Activated CD4-positive, CD25-positive, alpha-beta regulatory T cell treated with anti-CD3 and anti-CD28 coated beads, Interleukin-2, amount 50 U/mL, for 72 hours (primary cell): ENCODE data around the gene CPEB3.
"Not testable (repeated sequence)": the region's sequence is repeated elsewhere in the genome, so short reads cannot be mapped to it uniquely, and the experiment has no call there.

ENCODE experiments used
- DNase-seq: peaks from one replicate; pipeline ENCODE4 v3.0.0; 2021

The CPEB3 gene

DNA sequence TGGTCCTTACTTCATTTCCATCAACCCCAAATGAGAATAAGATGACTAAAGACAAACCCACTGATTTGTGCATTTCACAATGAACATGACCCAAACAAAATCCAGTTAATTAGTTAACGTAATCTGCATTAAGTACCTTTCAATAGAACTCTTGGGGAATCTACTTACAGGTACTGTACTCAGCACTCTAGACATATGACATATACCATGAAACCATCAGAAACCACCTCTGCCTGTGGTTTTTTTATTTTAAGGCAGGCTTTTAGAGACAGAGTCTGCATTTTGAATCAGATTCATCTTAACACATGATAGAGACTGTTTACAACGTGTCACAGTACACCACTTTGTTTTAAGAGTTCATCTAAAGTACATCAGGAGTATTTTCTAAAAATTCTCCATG, 198.9 kb downstream of the CPEB3 start:
- DNase-seq, result no peak

DNA sequence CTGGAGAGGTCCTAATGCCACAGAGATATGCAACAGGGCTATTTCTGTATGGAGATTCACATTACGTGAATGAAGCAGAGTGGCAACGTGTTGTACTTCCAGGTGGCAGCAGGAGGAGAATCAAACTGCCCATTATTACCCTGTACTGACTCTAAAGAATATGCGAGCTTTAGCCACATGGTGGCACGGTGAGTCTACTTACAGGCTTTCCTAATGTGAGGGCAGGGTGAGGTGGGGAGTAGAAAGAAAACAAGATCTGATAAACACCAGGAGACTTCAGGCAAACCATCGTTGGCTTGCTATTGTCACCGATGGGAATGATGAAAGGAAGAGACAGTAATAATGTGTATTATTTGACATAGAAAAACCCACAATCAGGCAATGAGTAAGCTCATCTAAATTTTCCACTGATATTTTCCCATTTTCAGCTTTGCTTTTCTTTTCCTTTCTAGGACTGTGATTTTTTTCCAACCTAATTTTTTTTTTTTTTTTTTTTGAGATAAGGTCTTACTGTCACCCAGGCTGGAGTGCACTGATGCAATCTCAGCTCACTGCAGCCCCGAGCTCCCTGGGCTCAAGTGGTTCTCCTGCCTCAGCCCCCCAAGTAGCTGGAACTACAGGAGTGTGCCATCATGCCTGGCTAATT, 203.0 kb downstream of the CPEB3 start:
- peak; percentile 33 for DNase-seq

- DNase-seq, result no peak
Observed at GRCh38 chr10:92082583-92083280, 208.1 kb downstream of the CPEB3 start.

DNA sequence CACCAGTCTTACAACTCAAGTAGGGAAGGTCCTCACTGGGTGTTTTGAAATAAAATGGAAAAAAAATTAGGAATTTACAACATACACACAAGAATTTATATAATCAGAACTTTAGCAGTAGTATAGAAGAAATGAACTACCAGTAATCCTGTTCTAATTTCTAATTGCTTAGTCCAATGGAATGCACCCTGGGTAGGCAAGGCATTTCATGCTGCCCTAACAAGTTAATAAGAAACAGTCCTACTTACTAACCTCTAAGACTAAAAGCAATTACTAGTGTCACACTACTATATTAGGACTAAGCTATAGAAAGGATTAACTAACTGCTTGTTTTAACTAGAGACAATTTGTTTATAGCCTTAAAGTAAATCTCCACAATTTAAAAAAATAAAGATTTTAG, 209.2 kb downstream of the CPEB3 start:
- no peak for DNase-seq

- DNase-seq, result no peak
Observed at GRCh38 chr10:92080244-92080643, 210.6 kb downstream of the CPEB3 start.

DNA sequence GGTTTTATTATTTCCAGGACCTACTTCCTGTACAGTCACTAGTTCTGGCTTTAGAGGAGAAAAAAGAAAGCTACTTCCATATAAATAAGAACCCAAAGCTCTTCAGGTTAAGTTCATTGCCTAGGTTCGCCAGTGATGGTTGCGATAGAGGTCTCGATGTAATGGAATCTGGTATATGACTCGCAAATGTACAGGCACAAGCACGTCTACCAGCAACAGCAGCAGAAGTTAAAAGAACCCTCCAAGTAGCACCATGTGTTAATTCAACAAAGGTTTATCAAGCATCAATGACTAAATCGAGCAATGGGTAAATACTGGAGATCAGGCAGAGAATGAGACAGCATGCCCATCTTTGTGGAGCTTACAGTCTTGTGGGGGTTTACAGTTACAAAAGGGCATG, 211.9 kb downstream of the CPEB3 start:
- no peak for DNase-seq

DNA sequence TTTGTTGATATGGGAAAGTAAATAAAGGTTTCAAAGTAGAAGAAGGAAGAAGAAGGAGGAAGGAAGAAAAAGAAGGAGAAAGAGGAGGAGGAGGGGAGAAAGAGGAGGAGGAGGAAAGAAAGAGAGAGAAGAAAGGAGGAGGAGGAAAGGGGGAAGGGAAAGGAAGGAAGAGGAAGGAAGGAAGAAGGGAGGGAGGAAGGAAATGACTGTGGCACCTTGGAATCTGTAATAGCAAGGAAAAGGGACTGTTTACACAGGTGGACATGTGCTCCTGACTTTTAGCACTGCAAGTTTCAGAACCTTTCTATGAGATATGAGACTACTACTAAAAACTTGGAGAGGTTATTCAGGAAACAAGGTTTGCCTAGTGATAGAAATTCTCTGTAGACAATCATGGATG, 214.2 kb downstream of the CPEB3 start:
- no peak for DNase-seq

DNA sequence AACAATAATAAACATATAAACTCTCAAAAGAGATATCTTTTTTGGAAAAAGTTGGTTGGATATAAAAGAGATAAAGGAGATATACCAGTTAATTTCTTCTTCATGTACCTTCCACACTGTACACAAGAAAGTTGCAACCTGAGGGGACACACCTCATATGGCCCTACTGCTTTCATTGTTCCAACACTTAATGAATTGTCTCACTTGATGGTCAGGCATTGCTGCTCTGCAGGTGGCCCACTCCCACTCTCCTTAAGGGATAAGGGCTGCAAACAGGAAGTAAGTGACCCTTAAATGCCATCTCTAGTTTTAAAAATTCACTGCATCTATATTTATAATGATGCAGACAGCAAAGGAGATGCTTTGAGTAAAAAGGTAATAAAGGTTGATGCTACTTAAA, 215.0 kb downstream of the CPEB3 start:
- no peak for DNase-seq

- DNase-seq, result no peak
Observed at GRCh38 chr10:92074126-92074887, 216.6 kb downstream of the CPEB3 start.

DNA sequence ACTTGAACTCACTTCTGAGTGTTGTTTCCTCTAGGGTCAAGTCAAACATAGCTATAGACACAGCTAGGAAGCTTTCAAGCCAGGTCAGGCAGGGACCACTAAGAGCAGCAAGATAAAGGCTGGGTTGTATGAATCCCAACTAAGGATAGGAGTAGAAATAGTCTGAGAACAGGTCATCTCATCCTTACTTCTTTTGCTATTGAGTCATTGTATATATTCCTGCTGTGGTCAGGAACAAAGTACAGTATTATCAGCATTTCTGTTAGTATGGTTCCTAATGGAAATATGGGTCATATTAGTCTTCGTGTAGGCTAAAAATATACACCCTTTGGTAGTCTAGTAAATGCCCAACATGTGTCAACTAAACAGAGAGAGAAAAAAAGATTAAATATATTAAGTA, 222.0 kb downstream of the CPEB3 start:
- DNase-seq, result no peak

- no peak for DNase-seq
Observed at GRCh38 chr10:92066386-92066785, 224.5 kb downstream of the CPEB3 start.

GRCh38 chr10:92064506-92064905, 226.4 kb downstream of the CPEB3 start:
- DNase-seq, result no peak

DNA sequence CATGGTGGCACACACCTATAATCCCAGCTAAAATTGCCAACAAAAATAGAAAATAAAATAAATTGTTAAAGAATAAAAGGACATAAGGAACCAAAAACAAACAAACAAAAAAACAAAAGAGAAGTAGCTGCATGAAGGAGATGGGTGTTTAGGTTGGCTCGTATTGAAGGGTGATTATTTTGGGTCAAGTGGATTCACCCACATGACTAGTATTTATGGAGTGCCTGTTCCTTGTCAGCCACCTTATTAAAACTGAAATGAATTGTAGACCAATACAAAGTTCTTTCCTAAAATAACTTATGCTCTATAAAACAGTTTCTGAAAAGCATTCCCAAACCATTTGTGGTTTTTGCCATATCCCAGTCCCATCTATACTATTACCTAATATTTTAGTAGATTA, 228.6 kb downstream of the CPEB3 start:
- DNase-seq, result no peak

- no peak for DNase-seq
Observed at GRCh38 chr10:92054807-92055206, 236.1 kb downstream of the CPEB3 start.

GRCh38 chr10:92052741-92053140, 238.1 kb downstream of the CPEB3 start:
- no peak for DNase-seq

DNA sequence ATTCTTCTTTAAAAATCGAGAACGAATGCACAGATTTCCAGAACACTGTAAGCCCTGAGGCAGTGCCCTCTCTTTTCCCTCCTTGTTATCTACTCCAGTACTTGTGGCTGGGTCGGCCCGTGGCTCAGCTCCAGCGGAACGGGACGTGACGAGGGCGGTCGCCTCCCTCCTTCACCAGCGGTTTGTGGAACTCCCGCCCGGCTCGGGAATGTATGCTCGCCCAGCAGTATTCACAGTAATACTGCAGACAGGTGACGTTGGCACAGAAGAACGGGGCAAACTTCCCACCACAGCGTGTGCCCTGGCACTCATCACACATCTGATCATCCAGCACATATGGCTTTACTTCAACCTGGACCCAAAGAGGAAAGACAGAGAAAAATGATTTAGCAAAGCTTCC, 238.8 kb downstream of the CPEB3 start:
- no peak for DNase-seq

GRCh38 chr10:92047215-92047614, 243.7 kb downstream of the CPEB3 start:
- DNase-seq, result no peak

- DNase-seq, result no peak
Observed at GRCh38 chr10:92045641-92046106, 245.2 kb downstream of the CPEB3 start.

GRCh38 chr10:92042541-92042940, 248.3 kb downstream of the CPEB3 start:
- no peak for DNase-seq

DNA sequence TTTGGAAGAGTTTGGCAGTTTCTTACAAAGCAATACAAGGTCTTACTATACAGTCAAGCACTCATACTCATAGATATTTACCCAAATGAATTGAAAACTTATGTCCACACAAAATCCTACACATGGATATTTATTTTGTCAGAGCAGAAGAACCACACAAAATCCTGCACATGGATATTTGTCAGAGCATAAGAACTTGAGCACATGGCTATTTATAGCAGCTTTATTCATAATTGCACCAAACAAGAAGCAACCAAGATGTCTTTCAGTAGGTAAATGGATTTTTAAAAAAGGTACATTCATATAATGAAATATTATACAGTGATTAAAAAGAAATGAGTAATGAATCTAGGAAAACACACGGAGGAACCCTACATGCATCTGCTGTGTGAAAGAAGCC, 251.9 kb downstream of the CPEB3 start:
- DNase-seq, result no peak

- DNase-seq, result not testable (repeated sequence)
Observed at GRCh38 chr10:92033070-92033469, 257.8 kb downstream of the CPEB3 start.

- no peak for DNase-seq
Observed at GRCh38 chr10:92031580-92031979, 259.3 kb downstream of the CPEB3 start.

DNA sequence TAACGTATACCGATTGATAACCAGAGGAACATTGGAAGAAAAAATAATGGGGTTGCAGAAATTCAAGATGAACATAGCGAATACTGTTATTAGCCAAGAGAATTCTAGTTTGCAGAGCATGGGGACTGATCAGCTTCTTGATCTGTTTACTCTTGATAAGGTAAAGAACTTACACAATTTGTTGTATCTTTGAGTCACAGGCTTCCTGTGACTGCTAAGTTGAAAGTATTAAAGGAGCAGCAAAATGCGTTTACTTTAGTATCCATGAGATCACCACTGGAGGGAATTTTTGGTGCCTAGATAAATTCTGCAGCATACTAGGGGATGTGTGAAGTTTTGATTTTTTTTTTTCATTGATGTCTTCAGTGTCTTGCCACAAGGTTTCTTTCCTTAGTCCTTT, 263.7 kb downstream of the CPEB3 start:
- no peak for DNase-seq

GRCh38 chr10:92025340-92025739, 265.5 kb downstream of the CPEB3 start:
- DNase-seq, result not testable (repeated sequence)
